ENCODE data around the gene KCTD7.
"Not testable (repeated sequence)": the region's sequence is repeated elsewhere in the genome, so short reads cannot be mapped to it uniquely, and the experiment has no call there.

KCTD7 gene

GRCh38 chr7:66671034-66671433 lies 42.4 kb downstream of the KCTD7 start:
- FAIRE-seq = no peak
- TF ChIP-seq SPI1 (IDR thresholded peaks at IDR 0.05; ENCODE audit: low read depth, low read length) (no peak), POU2F2 (IDR thresholded peaks at IDR 0.05; ENCODE audit: low read depth, low read length) (no peak), PAX5 (IDR thresholded peaks at IDR 0.05; ENCODE audit: insufficient read depth, low read length, severe bottlenecking) (no peak), POLR2AphosphoS5 (IDR thresholded peaks at IDR 0.05; ENCODE audit: low read depth, low read length) (no peak), TAF1 (IDR thresholded peaks at IDR 0.05; ENCODE audit: low read depth, low read length) (no peak), POLR2A (IDR thresholded peaks at IDR 0.05; ENCODE audit: low read depth, low read length) (no peak)

GRCh38 chr7:66671486-66671885 lies 42.8 kb downstream of the KCTD7 start:
- FAIRE-seq = peak; percentile 9
- not testable (repeated sequence) for DNase-seq (ENCODE audit: insufficient read length, low spot score)

More at GRCh38 chr7:66671034-66671433, 42.4 kb downstream of the KCTD7 start:
- DNase-seq (ENCODE audit: insufficient read length, low spot score) = no peak

GRCh38 chr7:66672432-66673123 lies 43.9 kb downstream of the KCTD7 start:
- not testable (repeated sequence) for FAIRE-seq; DNase-seq (ENCODE audit: insufficient read length, low spot score)

- peak; percentile 68 for FAIRE-seq
- DNase-seq (ENCODE audit: insufficient read length, low spot score) = not testable (repeated sequence)
Observed at GRCh38 chr7:66673124-66673640, 44.5 kb downstream of the KCTD7 start.

- TF ChIP-seq POU2F2 (IDR thresholded peaks at IDR 0.05; ENCODE audit: low read depth, low read length) (no peak), POLR2AphosphoS5 (IDR thresholded peaks at IDR 0.05; ENCODE audit: low read depth, low read length) (no peak), SPI1 (IDR thresholded peaks at IDR 0.05; ENCODE audit: low read depth, low read length) (no peak), POLR2A (IDR thresholded peaks at IDR 0.05; ENCODE audit: low read depth, low read length) (no peak), PAX5 (IDR thresholded peaks at IDR 0.05; ENCODE audit: insufficient read depth, low read length, severe bottlenecking) (no peak), TAF1 (IDR thresholded peaks at IDR 0.05; ENCODE audit: low read depth, low read length) (no peak)
- FAIRE-seq = no peak
Observed at GRCh38 chr7:66679633-66680244, 51.1 kb downstream of the KCTD7 start.

GRCh38 chr7:66681491-66682349 lies 53.0 kb downstream of the KCTD7 start:
- TF ChIP-seq POLR2A (IDR thresholded peaks at IDR 0.05; ENCODE audit: low read depth, low read length) (peak; percentile 92), PAX5 (IDR thresholded peaks at IDR 0.05; ENCODE audit: insufficient read depth, low read length, severe bottlenecking) (peak; percentile 31), SPI1 (IDR thresholded peaks at IDR 0.05; ENCODE audit: low read depth, low read length) (peak; percentile 85), POU2F2 (IDR thresholded peaks at IDR 0.05; ENCODE audit: low read depth, low read length) (0 out of 2 replicates have a peak, but pooled peaks have one; percentile 70), POLR2AphosphoS5 (IDR thresholded peaks at IDR 0.05; ENCODE audit: low read depth, low read length) (peak; percentile 87), TAF1 (IDR thresholded peaks at IDR 0.05; ENCODE audit: low read depth, low read length) (peak; percentile 88)
- FAIRE-seq = peak; percentile 94
- peak; percentile 96 for DNase-seq (ENCODE audit: insufficient read length, low spot score)

More at GRCh38 chr7:66679633-66680244, 51.1 kb downstream of the KCTD7 start:
- no peak for DNase-seq (ENCODE audit: insufficient read length, low spot score)

- DNase-seq (ENCODE audit: insufficient read length, low spot score) = peak; percentile 41
- TF ChIP-seq PAX5 (IDR thresholded peaks at IDR 0.05; ENCODE audit: insufficient read depth, low read length, severe bottlenecking) = no peak
- no peak for TF ChIP-seq POU2F2 (IDR thresholded peaks at IDR 0.05; ENCODE audit: low read depth, low read length)
- TF ChIP-seq SPI1 (IDR thresholded peaks at IDR 0.05; ENCODE audit: low read depth, low read length) = no peak
- TF ChIP-seq TAF1 (IDR thresholded peaks at IDR 0.05; ENCODE audit: low read depth, low read length) = no peak
- no peak for TF ChIP-seq POLR2A (IDR thresholded peaks at IDR 0.05; ENCODE audit: low read depth, low read length)
- no peak for FAIRE-seq
Observed at GRCh38 chr7:66682350-66683093, 53.8 kb downstream of the KCTD7 start.

- not testable (repeated sequence) for DNase-seq (ENCODE audit: insufficient read length, low spot score); FAIRE-seq
Observed at GRCh38 chr7:66683094-66683769, 54.6 kb downstream of the KCTD7 start.

- TF ChIP-seq SPI1 (IDR thresholded peaks at IDR 0.05; ENCODE audit: low read depth, low read length) (no peak), POLR2A (IDR thresholded peaks at IDR 0.05; ENCODE audit: low read depth, low read length) (no peak), POU2F2 (IDR thresholded peaks at IDR 0.05; ENCODE audit: low read depth, low read length) (no peak), TAF1 (IDR thresholded peaks at IDR 0.05; ENCODE audit: low read depth, low read length) (no peak), POLR2AphosphoS5 (IDR thresholded peaks at IDR 0.05; ENCODE audit: low read depth, low read length) (no peak), PAX5 (IDR thresholded peaks at IDR 0.05; ENCODE audit: insufficient read depth, low read length, severe bottlenecking) (no peak)
Observed at GRCh38 chr7:66683770-66684123, 55.1 kb downstream of the KCTD7 start.

GRCh38 chr7:66685663-66686062 lies 57.0 kb downstream of the KCTD7 start:
- DNase-seq (ENCODE audit: insufficient read length, low spot score); FAIRE-seq: not testable (repeated sequence)

More at GRCh38 chr7:66683770-66684123, 55.1 kb downstream of the KCTD7 start:
- no peak for FAIRE-seq
- no peak for DNase-seq (ENCODE audit: insufficient read length, low spot score)

Measured in GM12891 (cell line).